Measurements from ENCODE around the gene MPI. TPM values are rescaled to one million over a fixed set of nuclear protein-coding genes. Genes with fewer than 3 reads are reported as not detected.

Gene MPI
- total RNA-seq = 27.7 and 36.3 TPM in 2 replicates
- 62.6 and 69.3 TPM in 2 replicates for polyA plus RNA-seq
- 58.5 and 62.7 TPM in 2 replicates for polyA plus RNA-seq (2011; cell fraction: cytosol; rRNA removed)
- 53.3 and 58.5 TPM in 2 replicates for polyA plus RNA-seq (2011; cell fraction: nucleus; rRNA removed)
- 26.3 and 37.7 TPM in 2 replicates for polyA plus RNA-seq (2012)
- polyA minus RNA-seq = 66.3 and 85.1 TPM in 2 replicates
- polyA minus RNA-seq (2011; cell fraction: cytosol; rRNA and poly(A)+ RNA removed) = 33.4 TPM
- polyA minus RNA-seq (2011; cell fraction: nucleus; rRNA and poly(A)+ RNA removed) = 17.0 and 28.6 TPM in 2 replicates
- Bru-seq, nascent RNA = percentile 51 among the genes with signal in this experiment
- percentile 45 among the genes with signal in this experiment for BruChase-seq, experiment 1, labeled RNA remaining after a 6-hour chase
- percentile 45 among the genes with signal in this experiment for BruChase-seq, experiment 2, labeled RNA remaining after a 2-hour chase
- long read RNA-seq, full-length matches to known transcripts = 22 of 30 reads
- long read RNA-seq, partial matches to known transcripts = 4 of 30 reads
- long read RNA-seq, other reads (novel, unspliced or antisense) = 4 of 30 reads

- POLR2A ChIA-PET = interaction anchor here (1.4 kb wide), 1 partner anchor 16 kb away, joined by 3 read pairs; the partner anchor contains the start of gene FAM219B
- BruUV-seq (replicated peaks) = TSS peak; percentile 62
Measured at GRCh38 chr15:74889883-74890664, at the start of gene MPI. MPI (plus strand) TSS chr15:74890042; CDS start chr15:74890074, 32 bp downstream.

More at GRCh38 chr15:74889883-74890664, at the start of gene MPI:
- peak within 1 kb of the TSS; percentile 76 for H3K9ac ChIP-seq (replicated peaks; ENCODE audit: extremely low read depth, insufficient read depth, low read length)
- H3K79me2 ChIP-seq (ENCODE audit: control insufficient read depth, insufficient read depth, low read length) = peaks cover 6% of the 10 kb centered on the region
- FAIRE-seq (peak; percentile 95), DNase-seq (ENCODE audit: low read depth, low spot score) (peak; percentile 86)
- H2AFZ ChIP-seq (ENCODE audit: low read depth, low read length) = peak within 1 kb of the TSS; percentile 84
- H3K4me3 ChIP-seq (replicated peaks in 1 of 3; ENCODE audit: insufficient read depth in 1 of 3, low read depth in 1 of 3, low read length in 3 of 3) = peak within 1 kb of the TSS; percentile 30 to 83 (median 74)
- intact Hi-C loops (cut with micrococcal nuclease) (loop anchor here (1.0 kb wide), 1 partner anchor 16 kb away; the partner anchor contains the start of gene FAM219B), dilution Hi-C loops (cut with MboI; ENCODE audit: extremely low pct_ligation_motif_present, low sequenced_read_pairs) (no loop called here)
- peaks cover 12% of the 10 kb centered on the region for H3K4me1 ChIP-seq (ENCODE audit: control insufficient read depth, extremely low read depth, insufficient read depth, low read length)
- CTCF ChIA-PET = interaction anchor here (1.0 to 3.1 kb wide), 3 partner anchors 11 to 45 kb away, joined by 3 to 28 read pairs (median 4); partner anchors contain the start of gene FAM219B
- peaks cover 0 to 6% of the 10 kb centered on the region in 2 experiments for H3K36me3 ChIP-seq (ENCODE audit: control insufficient read depth in 2 of 2, extremely low read depth in 1 of 2, insufficient read depth in 2 of 2, low read length in 2 of 2)
- peak within 1 kb of the TSS; percentile 88 for H3K4me2 ChIP-seq (ENCODE audit: insufficient read depth, low read length)
- H3K9me3 ChIP-seq (replicated peaks; ENCODE audit: control insufficient read depth, insufficient read depth, low read length) = no peaks in the 10 kb centered on the region
- H3K27ac ChIP-seq (ENCODE audit: insufficient read depth, low read depth, low read length) = peak within 1 kb of the TSS; percentile 26
- no peaks in the 10 kb centered on the region for H4K20me1 ChIP-seq (replicated peaks; ENCODE audit: control insufficient read depth, extremely low read depth, insufficient read depth, low read length)
- TF ChIP-seq GATA2 (IDR thresholded peaks at IDR 0.05; ENCODE audit: insufficient read depth, insufficient read length, low read depth, low read length) (no peak), POLR2AphosphoS5 (IDR thresholded peaks at IDR 0.05; ENCODE audit: insufficient read depth, low read depth, low read length) (peak; percentile 76), EZH2 (IDR thresholded peaks at IDR 0.05; ENCODE audit: borderline replicate concordance, low read depth, low read length, severe bottlenecking) (no peak), POLR2A (IDR thresholded peaks at IDR 0.05; ENCODE audit: low read depth, low read length) (peak; percentile 96), MYC (IDR thresholded peaks at IDR 0.05; ENCODE audit: low read depth, low read length) (peak; percentile 54), MAX (IDR thresholded peaks at IDR 0.05; ENCODE audit: insufficient read depth, insufficient read length) (peak; percentile 13), FOS (IDR thresholded peaks at IDR 0.05; ENCODE audit: borderline replicate concordance, insufficient read depth, low read length) (no peak)
- no peaks in the 10 kb centered on the region for H3K9me1 ChIP-seq (replicated peaks; ENCODE audit: control insufficient read depth, extremely low read depth, insufficient read depth, low read length)
- no peaks in the 10 kb centered on the region for H3K27me3 ChIP-seq (ENCODE audit: control insufficient read depth in 2 of 2, insufficient read depth in 2 of 2, low read length in 2 of 2)
